ENCODE measurements around the gene SYT2. TPM values are rescaled to one million over a fixed set of nuclear protein-coding genes. Genes with fewer than 3 reads are reported as not detected.

Gene SYT2
- total RNA-seq, 1 donor from 2014 or later, result not detected

- DNase-seq (ENCODE audit: low spot score in 2 of 2), result no peak
- no peak overlapping the region for H3K4me3 ChIP-seq
- no peak for TF ChIP-seq CTCF (IDR thresholded peaks at IDR 0.05)
- H3K4me1 ChIP-seq, result peaks cover 8 to 80% of the 10 kb centered on the region in 2 donors
- intact Hi-C loops (cut with DNase I), result loop anchor here (2.0 kb wide), 1 partner anchor 28 kb away; no protein-coding TSS in a partner anchor
- H3K9me3 ChIP-seq, result no peaks in the 10 kb centered on the region
- no peaks in the 10 kb centered on the region for H3K27me3 ChIP-seq
- peaks cover 63 to 76% of the 10 kb centered on the region in 2 donors for H3K36me3 ChIP-seq
- H3K27ac ChIP-seq, result peak overlapping the region; percentile 78 to 79
Observed at GRCh38 chr1:202568826-202569225, 141.4 kb downstream of the SYT2 start.

GRCh38 chr1:202568410-202568809 lies 141.8 kb downstream of the SYT2 start:
- Histone ChIP-seq H3K27me3 (no peaks in the 10 kb centered on the region), H3K36me3 (peaks cover 63 to 75% of the 10 kb centered on the region in 2 donors), H3K4me1 (peaks cover 8 to 84% of the 10 kb centered on the region in 2 donors), H3K9me3 (no peaks in the 10 kb centered on the region), H3K27ac (peak overlapping the region; percentile 78 to 79), H3K4me3 (no peak overlapping the region)
- TF ChIP-seq CTCF (IDR thresholded peaks at IDR 0.05), result no peak
- no peak for DNase-seq (ENCODE audit: low spot score in 2 of 2)
- intact Hi-C loops (cut with DNase I), result loop anchor here (2.0 kb wide), 1 partner anchor 28 kb away; no protein-coding TSS in a partner anchor

- intact Hi-C loops (cut with DNase I), result loop anchor here (2.0 kb wide), 1 partner anchor 27 kb away; no protein-coding TSS in a partner anchor
- Histone ChIP-seq H3K36me3 (peaks cover 63 to 74% of the 10 kb centered on the region in 2 donors), H3K27ac (peak overlapping the region; percentile 78 to 79), H3K27me3 (no peaks in the 10 kb centered on the region), H3K4me3 (no peak overlapping the region), H3K9me3 (no peaks in the 10 kb centered on the region), H3K4me1 (peaks cover 13 to 91% of the 10 kb centered on the region in 2 donors)
- no peak for DNase-seq (ENCODE audit: low spot score in 2 of 2)
- TF ChIP-seq CTCF (IDR thresholded peaks at IDR 0.05), result no peak
Observed at GRCh38 chr1:202567738-202568137, 142.5 kb downstream of the SYT2 start.

GRCh38 chr1:202565890-202566602 lies 144.2 kb downstream of the SYT2 start:
- Histone ChIP-seq H3K4me1 (peaks cover 23 to 90% of the 10 kb centered on the region in 2 donors), H3K36me3 (peaks cover 51 to 57% of the 10 kb centered on the region in 2 donors), H3K27ac (peak overlapping the region; percentile 78 to 79), H3K27me3 (no peaks in the 10 kb centered on the region), H3K4me3 (peak overlapping the region in 1 of 2 donors; percentile 4), H3K9me3 (no peaks in the 10 kb centered on the region)
- no peak for TF ChIP-seq CTCF (IDR thresholded peaks at IDR 0.05)
- intact Hi-C loops (cut with DNase I), result no loop called here
- DNase-seq (ENCODE audit: low spot score in 2 of 2), result no peak

- H3K27me3 ChIP-seq, result no peaks in the 10 kb centered on the region
- H3K27ac ChIP-seq, result peak overlapping the region; percentile 78 to 79
- no peak for DNase-seq (ENCODE audit: low spot score in 2 of 2)
- no peak overlapping the region for H3K4me3 ChIP-seq
- intact Hi-C loops (cut with DNase I), result no loop called here
- peaks cover 23 to 94% of the 10 kb centered on the region in 2 donors for H3K4me1 ChIP-seq
- H3K9me3 ChIP-seq, result no peaks in the 10 kb centered on the region
- H3K36me3 ChIP-seq, result peaks cover 41 to 48% of the 10 kb centered on the region in 2 donors
- TF ChIP-seq CTCF (IDR thresholded peaks at IDR 0.05), result no peak
Observed at GRCh38 chr1:202564958-202565495, 145.2 kb downstream of the SYT2 start.

Data from ascending aorta (tissue), 2 donors.